ENCODE measurements around the gene NRXN2.
"Not testable (repeated sequence)": the region's sequence is repeated elsewhere in the genome, so short reads cannot be mapped to it uniquely, and the experiment has no call there.

The NRXN2 gene

DNA sequence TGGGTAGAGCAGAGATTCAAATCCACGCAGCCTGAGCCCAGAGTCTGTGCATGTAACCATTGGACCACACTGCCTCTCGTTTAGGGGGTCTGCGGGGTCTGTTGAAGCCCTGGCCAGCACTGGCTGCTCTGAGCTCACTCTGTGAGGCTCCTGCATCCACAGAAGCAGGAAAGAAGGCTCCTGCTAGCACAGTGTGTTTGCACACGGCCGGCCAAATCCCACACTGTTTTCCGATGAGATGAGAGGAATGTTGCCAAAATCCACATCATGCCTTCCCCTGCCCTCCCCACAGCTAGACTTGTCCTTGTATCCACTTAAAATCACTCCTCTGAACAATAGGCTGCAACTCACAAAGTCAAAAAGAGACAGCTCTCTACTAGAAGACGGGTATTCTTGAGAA is 142.6 kb downstream of the NRXN2 start:
- DNase-seq, result no peak

DNA sequence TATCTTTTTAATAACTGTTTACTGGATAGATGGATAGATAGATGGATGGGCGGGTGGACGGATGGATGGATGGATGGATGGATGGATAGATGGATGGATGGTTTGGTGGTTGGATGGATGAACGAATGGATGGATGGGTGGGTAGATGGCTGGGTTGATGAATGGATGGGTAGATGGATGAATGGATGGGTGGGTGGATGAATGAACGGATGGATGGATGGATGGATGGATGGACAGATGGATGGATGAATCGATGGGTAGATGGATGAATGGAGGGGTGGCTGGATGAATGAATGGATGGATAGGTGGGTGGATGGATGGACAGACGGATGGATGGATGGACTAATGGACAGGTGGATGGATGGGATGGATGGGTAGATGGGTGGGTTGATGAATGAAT is 145.8 kb downstream of the NRXN2 start:
- no peak for DNase-seq

DNA sequence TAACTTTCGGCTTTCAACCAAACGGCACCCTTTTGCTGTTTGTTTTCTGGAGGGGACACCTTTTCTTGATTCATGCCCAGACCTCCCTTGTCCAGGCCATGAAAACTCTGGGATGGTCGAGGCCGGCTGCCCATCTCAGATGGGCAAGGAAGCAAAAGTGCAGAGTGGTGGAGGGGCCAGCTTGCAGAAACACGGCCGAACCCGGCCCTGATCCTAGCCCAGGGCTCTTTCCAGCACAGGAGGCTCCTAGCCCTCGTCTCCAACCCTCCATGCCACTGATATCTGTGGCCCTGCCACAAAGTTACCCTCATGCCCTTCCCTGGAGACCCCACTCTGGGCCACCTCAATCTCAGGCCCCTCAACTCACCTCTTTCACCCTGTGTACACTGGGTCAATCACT is 150.9 kb downstream of the NRXN2 start:
- DNase-seq, result no peak

GRCh38 chr11:64571410-64572091 is 151.4 kb downstream of the NRXN2 start:
- no peak for DNase-seq

- DNase-seq, result no peak
These were observed 152.0 kb downstream of the NRXN2 start for GRCh38 chr11:64571050-64571409.

DNA sequence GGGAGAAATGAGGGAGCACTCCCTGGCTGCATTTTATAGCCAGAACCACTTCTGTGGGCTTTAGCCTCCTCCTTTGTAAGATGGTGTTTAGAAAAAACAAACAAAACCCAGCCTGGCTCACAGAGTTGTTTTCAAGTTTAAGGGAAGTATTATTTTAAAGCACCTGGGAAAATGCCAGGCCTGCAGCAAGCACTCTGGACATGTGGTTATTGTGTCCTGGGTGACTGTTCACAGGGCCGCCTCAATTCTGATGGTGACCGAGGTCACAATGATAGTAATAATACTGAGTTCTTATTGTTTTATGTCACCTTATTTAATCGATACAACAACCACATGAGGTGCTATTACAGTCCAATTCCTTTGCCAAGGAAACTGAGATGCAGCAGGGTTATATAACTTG is 152.7 kb downstream of the NRXN2 start:
- no peak for DNase-seq

DNA sequence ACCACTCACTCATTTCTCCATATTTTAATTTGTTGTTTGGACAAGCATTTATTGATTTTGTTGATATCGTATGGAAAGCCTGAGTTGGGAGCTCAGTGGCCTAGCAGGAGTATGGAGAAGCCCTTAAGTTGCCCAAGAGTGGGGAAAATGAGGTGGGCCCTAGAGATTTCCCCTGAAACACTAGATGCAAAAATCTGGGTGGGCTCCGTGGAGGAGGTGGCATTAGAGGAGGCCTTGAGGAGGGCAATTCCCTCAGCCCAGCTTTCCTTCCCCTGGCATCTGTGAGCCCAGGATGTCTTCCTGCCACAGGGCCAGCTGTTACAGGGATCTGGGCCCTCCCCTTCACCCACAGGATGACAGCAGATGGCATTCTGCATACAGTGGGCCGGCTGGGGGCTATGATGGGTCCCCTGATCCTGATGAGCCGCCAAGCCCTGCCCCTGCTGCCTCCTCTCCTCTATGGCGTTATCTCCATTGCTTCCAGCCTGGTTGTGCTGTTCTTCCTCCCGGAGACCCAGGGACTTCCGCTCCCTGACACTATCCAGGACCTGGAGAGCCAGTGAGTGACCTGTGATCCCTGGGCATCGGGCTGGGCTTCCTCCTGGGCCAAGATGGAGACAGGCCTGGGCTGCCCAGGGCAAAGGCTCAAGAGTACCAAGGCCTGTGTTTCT is 153.6 kb downstream of the NRXN2 start:
- DNase-seq, result no peak

DNA sequence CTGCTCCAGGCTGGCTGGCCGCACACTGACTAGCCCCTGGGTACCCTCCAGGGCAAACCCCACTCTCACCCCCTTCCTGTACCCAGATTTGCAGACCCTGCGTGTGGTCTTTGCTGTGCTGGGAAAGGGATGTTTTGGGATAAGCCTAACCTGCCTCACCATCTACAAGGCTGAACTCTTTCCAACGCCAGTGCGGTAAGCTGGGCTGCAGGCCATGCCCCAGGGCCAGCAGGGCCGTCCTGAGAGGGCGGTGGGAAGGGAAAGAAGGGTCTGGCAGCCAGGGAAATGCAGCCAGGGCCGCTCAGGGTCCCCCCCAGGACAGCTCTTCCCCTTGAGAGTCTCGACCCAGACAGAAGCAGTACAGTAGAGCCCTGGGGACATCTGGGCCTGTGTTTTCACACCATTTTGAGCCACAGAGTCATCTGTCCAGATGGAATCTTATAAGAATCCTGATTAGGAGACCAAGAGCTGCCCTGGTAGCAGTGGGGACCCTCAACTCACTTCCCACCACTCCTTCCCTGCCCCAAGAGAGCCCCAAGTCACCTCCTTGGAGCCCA is 154.3 kb downstream of the NRXN2 start:
- DNase-seq, result no peak

DNA sequence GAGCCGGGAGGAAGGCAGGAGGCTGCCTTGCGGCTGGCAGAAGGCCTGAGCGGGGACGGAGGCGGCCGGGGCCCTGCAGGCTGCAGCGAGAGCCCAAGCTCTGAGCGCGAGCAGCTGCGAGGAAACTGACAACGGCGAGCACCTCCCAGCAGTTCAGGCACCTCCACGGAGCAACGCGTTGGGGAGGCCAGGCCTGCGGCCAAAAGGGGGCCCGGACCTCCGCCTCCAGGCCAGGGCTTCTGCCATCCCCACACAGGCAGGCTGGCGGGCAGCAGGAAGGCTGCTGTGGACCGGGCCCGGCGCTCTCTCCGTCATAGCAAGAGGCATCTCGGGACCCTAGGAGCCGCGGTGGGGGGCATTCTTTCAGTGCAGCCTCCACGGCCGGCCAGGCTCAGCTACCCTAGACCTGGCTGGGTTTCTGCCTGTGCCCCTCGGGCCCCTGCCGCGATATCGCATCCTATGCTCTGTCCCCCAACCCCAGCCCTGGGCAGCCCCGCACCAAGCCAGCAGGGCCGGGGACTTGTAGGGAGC is 154.9 kb downstream of the NRXN2 start:
- no peak for DNase-seq

DNA sequence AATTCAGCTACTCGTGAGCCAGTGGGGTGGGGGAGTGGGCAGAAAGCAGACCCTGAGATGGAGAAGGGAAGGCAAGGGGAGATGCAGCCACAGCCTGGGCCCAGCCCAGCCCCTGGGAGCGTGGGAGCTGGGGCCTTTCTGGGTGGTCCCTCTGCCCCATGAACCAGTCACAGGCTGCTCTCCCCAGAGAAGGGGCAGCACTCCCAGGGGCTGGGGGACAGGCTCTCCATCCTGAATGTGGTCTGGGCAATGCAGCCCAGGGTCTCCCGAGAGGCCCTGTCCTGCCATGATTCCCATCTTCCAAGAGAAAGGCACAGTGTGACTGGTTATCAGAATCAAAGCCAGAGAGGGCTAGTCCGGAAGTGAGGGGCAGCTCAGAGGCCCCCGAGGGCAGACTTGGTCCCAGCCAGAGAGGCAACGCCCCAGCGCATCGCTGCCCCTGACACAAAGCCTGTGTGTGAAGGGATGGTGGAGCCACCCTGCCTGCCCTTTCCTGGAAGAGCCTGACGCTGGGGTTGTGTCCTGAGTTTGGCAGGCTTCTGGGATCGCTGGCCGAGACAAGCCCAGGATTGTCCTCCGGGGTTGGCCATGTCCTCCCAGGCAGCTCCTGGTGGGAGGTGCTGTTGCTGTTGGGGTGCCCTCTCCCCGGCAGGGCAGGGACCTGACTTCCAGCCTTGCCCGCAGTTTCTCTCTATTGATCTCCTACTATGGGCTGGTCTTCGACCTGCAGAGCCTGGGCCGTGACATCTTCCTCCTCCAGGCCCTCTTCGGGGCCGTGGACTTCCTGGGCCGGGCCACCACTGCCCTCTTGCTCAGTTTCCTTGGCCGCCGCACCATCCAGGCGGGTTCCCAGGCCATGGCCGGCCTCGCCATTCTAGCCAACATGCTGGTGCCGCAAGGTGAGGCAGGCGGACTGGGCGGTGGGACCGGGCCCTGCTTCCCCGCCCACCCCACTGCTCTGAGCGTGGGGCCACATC is 155.8 kb downstream of the NRXN2 start:
- no peak for DNase-seq

DNA sequence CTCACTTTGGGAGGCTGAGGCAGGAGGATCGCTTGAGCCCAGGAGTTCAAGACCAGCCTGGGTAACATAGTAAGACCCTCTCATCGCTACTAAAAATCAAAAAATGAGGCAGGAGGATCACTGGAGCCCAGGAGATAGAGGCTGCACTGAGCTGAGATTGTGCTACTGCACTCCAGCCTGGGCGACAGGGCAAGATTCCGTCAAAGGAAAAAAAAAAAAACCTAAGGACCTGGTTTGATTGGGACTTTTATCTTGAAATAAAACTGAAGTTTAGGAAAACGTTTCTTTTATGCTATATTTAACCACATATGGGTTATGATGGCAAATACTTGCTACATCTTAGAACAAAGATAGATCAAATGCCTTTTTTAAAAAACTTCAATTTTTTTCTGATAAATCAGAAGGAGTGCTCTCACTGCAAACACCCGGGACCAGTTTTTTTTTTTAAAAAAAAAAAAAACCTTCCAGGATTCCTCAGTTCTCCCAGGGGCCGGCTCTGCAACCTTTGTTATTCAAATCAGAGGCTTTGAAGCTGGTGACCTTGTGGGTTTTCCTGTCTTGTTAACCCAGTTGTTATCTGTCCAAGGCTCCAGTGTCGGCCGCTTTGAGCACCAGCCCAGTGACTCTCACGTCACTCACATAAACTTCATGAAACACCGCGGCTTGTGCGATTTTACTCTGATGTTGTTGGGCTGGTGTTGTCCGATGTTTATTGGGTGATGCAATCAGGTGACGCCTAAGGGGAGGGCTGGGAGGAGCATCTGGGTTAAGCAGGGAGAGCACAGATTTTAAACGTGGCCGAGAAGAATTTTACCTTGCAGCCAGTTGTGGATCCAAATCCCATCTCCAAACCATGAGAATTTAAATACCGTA is 156.7 kb downstream of the NRXN2 start:
- DNase-seq, result no peak

GRCh38 chr11:64564947-64565889 is 157.8 kb downstream of the NRXN2 start:
- no peak for DNase-seq

DNA sequence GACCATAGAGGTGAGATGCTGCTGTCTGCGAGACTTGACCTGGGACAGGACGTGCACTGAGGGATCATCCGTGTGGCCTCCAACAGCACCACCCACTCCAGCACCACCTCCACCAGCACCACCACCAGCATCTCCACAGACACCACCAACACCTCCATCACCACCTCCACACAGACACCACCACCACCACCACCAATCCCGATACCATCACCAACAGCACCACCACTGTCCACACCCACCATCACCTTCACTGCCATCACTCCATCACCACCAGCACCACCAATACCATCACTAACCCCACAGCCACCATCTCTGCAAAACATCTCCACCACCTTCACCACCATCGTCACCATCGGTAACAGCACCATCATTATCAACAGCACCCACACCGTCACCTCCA is 158.6 kb downstream of the NRXN2 start:
- no peak for DNase-seq

GRCh38 chr11:64563966-64564365 is 159.0 kb downstream of the NRXN2 start:
- DNase-seq, result no peak

DNA sequence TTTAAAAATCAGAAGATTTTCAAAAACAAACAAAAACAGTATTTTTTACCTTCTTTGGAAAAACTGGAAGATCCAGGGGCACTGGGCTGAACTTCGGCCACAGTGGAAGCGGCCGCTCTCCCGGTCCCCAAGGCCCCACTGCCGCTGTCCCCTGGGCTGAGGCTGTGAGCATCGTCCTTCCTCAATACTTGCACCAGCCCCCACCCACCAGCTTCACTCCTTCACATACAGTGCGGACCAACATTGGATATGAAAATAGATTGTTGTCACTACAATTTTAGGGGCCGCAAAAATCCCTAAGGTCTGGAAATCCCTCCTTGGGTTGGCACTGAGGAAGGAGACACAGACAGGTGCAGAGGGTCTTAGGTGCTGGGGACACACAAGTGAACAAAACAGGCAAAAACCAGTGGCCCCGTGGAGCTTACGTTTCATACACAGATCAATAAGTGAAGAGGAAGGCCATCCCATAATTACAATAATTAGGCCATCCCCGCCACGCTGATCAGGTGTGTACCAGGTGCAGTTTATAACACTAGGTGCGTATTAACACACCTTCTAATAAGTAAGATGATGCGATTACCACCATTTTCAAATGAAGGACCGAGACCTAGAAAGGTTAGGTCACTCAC is 160.2 kb downstream of the NRXN2 start:
- no peak for DNase-seq

DNA sequence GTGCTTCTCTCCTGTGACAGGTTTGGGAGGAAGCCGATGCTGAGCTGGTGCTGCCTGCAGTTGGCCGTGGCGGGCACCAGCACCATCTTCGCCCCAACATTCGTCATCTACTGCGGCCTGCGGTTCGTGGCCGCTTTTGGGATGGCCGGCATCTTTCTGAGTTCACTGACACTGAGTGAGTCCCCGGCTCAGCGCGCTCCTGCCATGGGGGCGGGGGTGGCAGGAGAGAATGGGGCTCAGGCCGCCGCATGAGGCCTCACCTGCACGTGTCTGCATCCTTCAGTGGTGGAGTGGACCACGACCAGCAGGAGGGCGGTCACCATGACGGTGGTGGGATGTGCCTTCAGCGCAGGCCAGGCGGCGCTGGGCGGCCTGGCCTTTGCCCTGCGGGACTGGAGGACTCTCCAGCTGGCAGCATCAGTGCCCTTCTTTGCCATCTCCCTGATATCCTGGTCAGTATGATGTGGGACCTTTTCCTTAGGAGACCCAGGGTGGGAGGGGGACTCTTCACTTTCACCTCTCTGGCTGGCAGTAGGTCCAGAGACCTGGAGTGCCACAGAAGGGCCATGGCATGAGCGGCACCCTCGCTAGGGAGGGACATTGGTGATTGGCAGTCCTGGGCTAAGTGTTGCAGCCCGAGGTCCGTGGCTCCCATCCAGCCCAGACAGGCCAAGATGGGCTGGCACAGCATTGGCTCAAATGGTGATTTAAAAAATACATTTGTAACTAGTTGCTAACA is 160.8 kb downstream of the NRXN2 start:
- no peak for DNase-seq

- not testable (repeated sequence) for DNase-seq
These were observed 161.6 kb downstream of the NRXN2 start for GRCh38 chr11:64561429-64561828.

DNA sequence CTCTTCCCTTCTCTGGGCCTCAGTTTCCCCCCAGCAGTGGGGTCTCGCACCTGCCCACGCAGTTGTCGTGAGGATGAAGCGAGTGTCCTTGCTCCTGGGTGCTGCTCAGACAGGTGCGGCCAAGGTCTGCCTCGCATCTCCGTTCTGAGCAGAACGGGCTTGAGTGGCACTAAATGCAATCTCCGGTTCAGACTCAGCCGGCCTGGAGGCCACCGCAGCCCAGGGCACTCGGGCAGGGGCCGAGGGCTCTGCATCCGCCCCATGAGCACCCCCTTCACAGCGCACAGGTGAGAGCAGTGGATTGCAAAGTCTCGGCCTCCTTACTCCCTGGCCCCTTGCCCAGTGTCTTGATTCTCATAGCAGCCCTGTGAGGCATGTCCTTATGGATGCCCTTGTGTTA is 162.1 kb downstream of the NRXN2 start:
- DNase-seq, result no peak

DNA sequence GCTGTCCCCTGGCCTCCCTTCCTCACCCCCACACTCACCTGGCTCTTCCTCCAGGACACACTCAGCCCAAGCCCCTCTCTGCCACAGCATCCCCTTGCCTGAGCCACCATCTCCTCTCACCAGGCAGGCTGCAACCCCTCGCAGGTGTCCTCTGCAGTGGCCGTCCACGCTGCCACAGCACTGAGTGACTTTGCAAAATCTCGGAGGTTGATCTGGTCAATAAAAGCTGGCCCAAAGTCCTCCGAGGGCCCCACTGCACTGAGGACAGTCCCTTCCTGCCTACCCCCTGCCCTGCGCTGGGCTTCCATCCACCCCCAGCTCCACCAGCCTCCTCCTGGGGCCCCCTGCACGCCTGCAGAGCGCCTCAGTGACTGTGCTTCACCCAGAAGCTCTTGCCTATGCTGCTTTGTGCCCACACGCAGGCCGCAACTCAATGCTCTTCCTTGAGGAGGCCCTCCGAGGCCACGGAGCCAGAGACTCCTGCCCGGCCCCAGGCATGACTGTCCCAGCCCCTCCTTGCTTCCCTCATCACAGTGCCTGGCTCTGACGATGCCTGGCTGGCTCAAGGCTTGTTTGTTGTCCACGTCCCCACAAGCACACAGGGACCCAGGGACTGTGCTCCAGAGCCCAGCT is 162.7 kb downstream of the NRXN2 start:
- DNase-seq, result no peak

Data from NCI-H2107 (cell line).